Measurements from ENCODE around the gene RANGRF.

DNA sequence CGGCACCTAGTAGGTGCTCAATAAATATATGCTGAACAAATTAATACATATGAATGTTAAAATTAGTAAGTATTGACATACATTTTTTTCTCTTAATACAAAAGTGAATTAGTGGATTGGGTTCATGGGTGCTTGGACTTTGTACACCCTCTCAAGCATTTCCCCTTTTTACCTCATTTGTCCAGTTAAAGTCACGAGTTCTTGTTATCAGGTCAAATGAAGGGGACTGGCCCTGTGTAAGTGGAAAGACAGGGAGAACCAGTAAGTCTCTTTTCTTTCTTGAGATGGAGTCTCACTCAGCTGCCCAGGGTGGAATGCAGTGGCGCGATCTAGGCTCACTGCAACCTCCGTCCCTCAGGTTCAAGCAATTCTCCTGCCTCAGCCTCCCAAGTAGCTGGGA is 13.7 kb upstream of the RANGRF start:
- TF ChIP-seq, protein P1, sequence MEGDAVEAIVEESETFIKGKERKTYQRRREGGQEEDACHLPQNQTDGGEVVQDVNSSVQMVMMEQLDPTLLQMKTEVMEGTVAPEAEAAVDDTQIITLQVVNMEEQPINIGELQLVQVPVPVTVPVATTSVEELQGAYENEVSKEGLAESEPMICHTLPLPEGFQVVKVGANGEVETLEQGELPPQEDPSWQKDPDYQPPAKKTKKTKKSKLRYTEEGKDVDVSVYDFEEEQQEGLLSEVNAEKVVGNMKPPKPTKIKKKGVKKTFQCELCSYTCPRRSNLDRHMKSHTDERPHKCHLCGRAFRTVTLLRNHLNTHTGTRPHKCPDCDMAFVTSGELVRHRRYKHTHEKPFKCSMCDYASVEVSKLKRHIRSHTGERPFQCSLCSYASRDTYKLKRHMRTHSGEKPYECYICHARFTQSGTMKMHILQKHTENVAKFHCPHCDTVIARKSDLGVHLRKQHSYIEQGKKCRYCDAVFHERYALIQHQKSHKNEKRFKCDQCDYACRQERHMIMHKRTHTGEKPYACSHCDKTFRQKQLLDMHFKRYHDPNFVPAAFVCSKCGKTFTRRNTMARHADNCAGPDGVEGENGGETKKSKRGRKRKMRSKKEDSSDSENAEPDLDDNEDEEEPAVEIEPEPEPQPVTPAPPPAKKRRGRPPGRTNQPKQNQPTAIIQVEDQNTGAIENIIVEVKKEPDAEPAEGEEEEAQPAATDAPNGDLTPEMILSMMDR (IDR thresholded peaks at IDR 0.05): no peak
- TF ChIP-seq POLR2A (IDR thresholded peaks at IDR 0.05): no peak

Data from right lobe of liver (tissue), 4 donors.